IMR-90 (cell line): ENCODE results near the gene TRAPPC14. TPM values are rescaled to one million over a fixed set of nuclear protein-coding genes. Genes with fewer than 3 reads are reported as not detected.
A peak's percentile ranks its signal among the peaks of the same experiment; 100 is the strongest.

Experiments
- ATAC-seq: fragments of 200-7000 bp; cut with Tn5 transposase; 2 replicates; pipeline ENCODE4 v1.9.1; 2020; ENCODE audit warnings: low read depth, mild to moderate bottlenecking, moderate library complexity
- BruUV-seq: library from RNA; stranded (reverse); fragments of 400-500 nt; replicated peaks from 2 replicates; lab custom pipeline; 2021; lab: Mats Ljungman, UMichigan
- CTCF ChIA-PET: fragments of 300-600 bp; formaldehyde crosslinking; extraction: SDS; loops from one replicate; lab custom pipeline; 2021; ENCODE audit warnings: antibody characterized with exemption; lab: Yijun Ruan, JAX
- POLR2A ChIA-PET: fragments of 300-600 bp; sonication (Branson Sonifier 250); formaldehyde crosslinking; loops from one replicate; lab custom pipeline; 2022; ENCODE audit warnings: antibody characterized with exemption; ENCODE audit not compliant: unreplicated experiment; lab: Charles Lee
- DNase-seq: peaks from one replicate; pipeline ENCODE4 v3.0.0; 2013
- H2AFZ ChIP-seq: replicated peaks from 2 replicates; pipeline ENCODE3; 2013; ENCODE audit warnings: low read length, mild to moderate bottlenecking; ENCODE audit not compliant: poor library complexity
- H2AK5ac ChIP-seq: 2 replicates; pipeline ENCODE4 v1.6.1; 2013; ENCODE audit warnings: low read depth, low read length, inconsistent platforms
- H2AK9ac ChIP-seq: replicated peaks from 2 replicates; pipeline ENCODE3; 2013; ENCODE audit warnings: mild to moderate bottlenecking, low read depth, low read length, moderate library complexity; ENCODE audit not compliant: poor library complexity
- H2BK120ac ChIP-seq: 2 replicates; pipeline ENCODE4 v1.6.1; 2013; ENCODE audit warnings: low read depth, low read length, inconsistent platforms
- H2BK15ac ChIP-seq: 3 replicates; pipeline ENCODE4 v1.6.1; 2013; ENCODE audit warnings: low read depth, low read length, inconsistent platforms
- H2BK20ac ChIP-seq: 2 replicates; pipeline ENCODE4 v1.6.1; 2013; ENCODE audit warnings: low read depth, mild to moderate bottlenecking, inconsistent platforms, low read length, moderate library complexity
- H2BK5ac ChIP-seq: 2 replicates; pipeline ENCODE4 v1.6.1; 2013; ENCODE audit warnings: mild to moderate bottlenecking, low read depth, low read length, inconsistent platforms; ENCODE audit not compliant: poor library complexity, severe bottlenecking
- H3K14ac ChIP-seq: replicated peaks from 2 replicates; pipeline ENCODE4 v1.6.1; 2013; ENCODE audit warnings: low read depth, low read length, inconsistent platforms
- H3K18ac ChIP-seq: 2 replicates; pipeline ENCODE4 v1.6.1; 2013; ENCODE audit warnings: low read depth, low read length, control low read depth
- H3K23ac ChIP-seq: 2 replicates; pipeline ENCODE4 v1.6.1; 2013; ENCODE audit warnings: low read depth, low read length, inconsistent platforms
- H3K27ac ChIP-seq: 2 replicates; pipeline ENCODE4 v1.5.1; 2013; ENCODE audit warnings: mild to moderate bottlenecking, control low read depth, low read length; ENCODE audit not compliant: insufficient read depth
- H3K27me3 ChIP-seq: 2 replicates; pipeline ENCODE4 v1.6.1; 2013; ENCODE audit warnings: low read length; ENCODE audit not compliant: control insufficient read depth, insufficient read depth
- H3K36me3 ChIP-seq: 2 replicates; pipeline ENCODE4 v1.6.1; 2013; ENCODE audit warnings: low read length, mixed read lengths; ENCODE audit not compliant: control insufficient read depth, insufficient read depth
- H3K4ac ChIP-seq: 2 replicates; pipeline ENCODE4 v1.6.1; 2013; ENCODE audit warnings: low read depth, low read length, inconsistent platforms
- H3K4me1 ChIP-seq: 2 replicates; pipeline ENCODE4 v1.6.1; 2013; ENCODE audit warnings: low read length, mixed read lengths; ENCODE audit not compliant: control insufficient read depth, insufficient read depth
- H3K4me2 ChIP-seq: 2 replicates; pipeline ENCODE4 v1.6.1; 2013; ENCODE audit warnings: low read depth, mild to moderate bottlenecking, control low read depth, low read length, moderate library complexity
- H3K4me3 ChIP-seq: 2 replicates; pipeline ENCODE4 v1.5.1; 2013; ENCODE audit warnings: low read depth, mild to moderate bottlenecking, control low read depth, low read length, moderate library complexity; ENCODE audit not compliant: insufficient read depth
- H3K56ac ChIP-seq: 2 replicates; pipeline ENCODE4 v1.6.1; 2013; ENCODE audit warnings: low read length, inconsistent platforms; ENCODE audit not compliant: insufficient read depth; ENCODE audit errors: extremely low read depth
- H3K79me1 ChIP-seq, 2 experiments: 2 replicates each; pipeline ENCODE4 v1.6.1; 2013; ENCODE audit warnings: low read length in 2 of 2, inconsistent platforms in 1 of 2, low read depth in 1 of 2
- H3K9ac ChIP-seq: 2 replicates; pipeline ENCODE4 v1.6.1; 2013; ENCODE audit warnings: low read depth, low read length, control low read depth
- H3K9me1 ChIP-seq: 2 replicates; pipeline ENCODE4 v1.6.1; 2013; ENCODE audit warnings: low read length, inconsistent platforms; ENCODE audit not compliant: insufficient read depth
- H3K9me3 ChIP-seq: 2 replicates; pipeline ENCODE4 v1.6.1; 2013; ENCODE audit warnings: low read length; ENCODE audit not compliant: control insufficient read depth, insufficient read depth
- H4K20me1 ChIP-seq: 2 replicates; pipeline ENCODE4 v1.6.1; 2013; ENCODE audit warnings: low read length, inconsistent platforms; ENCODE audit not compliant: insufficient read depth
- H4K5ac ChIP-seq: 2 replicates; pipeline ENCODE4 v1.6.1; 2013; ENCODE audit warnings: mild to moderate bottlenecking, low read depth, low read length, control low read depth
- H4K8ac ChIP-seq, 2 experiments: 2 replicates each; pipeline ENCODE4 v1.6.1; 2013; ENCODE audit warnings: low read depth in 2 of 2, low read length in 2 of 2, control low read depth in 1 of 2, inconsistent platforms in 1 of 2
- H4K91ac ChIP-seq: 2 replicates; pipeline ENCODE4 v1.6.1; 2013; ENCODE audit warnings: low read depth, low read length, inconsistent platforms; ENCODE audit not compliant: insufficient read depth
- BHLHE40 ChIP-seq: fragments of 150-350 bp; IDR thresholded peaks from 2 replicates; pipeline ENCODE4 v1.6.1; 2016; ENCODE audit warnings: mild to moderate bottlenecking, low read depth, low read length
- CEBPB ChIP-seq: IDR thresholded peaks from 2 replicates; pipeline ENCODE4 v1.6.1; 2012; ENCODE audit warnings: low read depth, low read length, improper control_type of control experiment
- CHD1 ChIP-seq: IDR thresholded peaks from 2 replicates; pipeline ENCODE4 v1.6.1; 2012; ENCODE audit warnings: low read depth, low read length, improper control_type of control experiment
- FOS ChIP-seq: fragments of 150-350 bp; IDR thresholded peaks from 2 replicates; pipeline ENCODE4 v1.6.1; 2016; ENCODE audit warnings: low read depth, low read length
- MAFK ChIP-seq: IDR thresholded peaks from 2 replicates; pipeline ENCODE4 v1.6.1; 2012; ENCODE audit warnings: low read depth, low read length, improper control_type of control experiment
- MAZ ChIP-seq: IDR thresholded peaks from 2 replicates; pipeline ENCODE4 v1.6.1; 2012; ENCODE audit warnings: low read depth, mild to moderate bottlenecking, low read length, improper control_type of control experiment, moderate library complexity, borderline replicate concordance
- MXI1 ChIP-seq: IDR thresholded peaks from 2 replicates; pipeline ENCODE4 v1.6.1; 2012; ENCODE audit warnings: low read depth, mild to moderate bottlenecking, low read length, moderate library complexity, borderline replicate concordance
- NFE2L2 ChIP-seq: fragments of 150-350 bp; IDR thresholded peaks from 2 replicates; pipeline ENCODE4 v1.6.1; 2016; ENCODE audit warnings: low read depth, mild to moderate bottlenecking, low read length
- POLR2A ChIP-seq: IDR thresholded peaks from 2 replicates; pipeline ENCODE4 v1.6.1; 2012; ENCODE audit warnings: mild to moderate bottlenecking, low read depth, low read length
- RAD21 ChIP-seq: IDR thresholded peaks from 2 replicates; pipeline ENCODE4 v1.6.1; 2012; ENCODE audit warnings: low read length, improper control_type of control experiment
- RCOR1 ChIP-seq: IDR thresholded peaks from 2 replicates; pipeline ENCODE4 v1.6.1; 2012; ENCODE audit warnings: mild to moderate bottlenecking, low read length, improper control_type of control experiment; ENCODE audit not compliant: insufficient replicate concordance
- RFX5 ChIP-seq: IDR thresholded peaks from 2 replicates; pipeline ENCODE4 v1.8.0; 2012; ENCODE audit warnings: low read depth, mild to moderate bottlenecking, low read length, moderate library complexity
- SMC3 ChIP-seq: fragments of 150-350 bp; IDR thresholded peaks from 2 replicates; pipeline ENCODE4 v1.6.1; 2016; ENCODE audit warnings: low read depth, mild to moderate bottlenecking, antibody characterized with exemption, low read length, moderate library complexity
- WGBS, 2 experiments: methylation state at CpG; one replicate each; pipeline versions ENCODE4 v1.1.5 to v1.1.7; 2013; ENCODE audit warnings: missing lambda C conversion rate in 2 of 2; ENCODE audit not compliant: insufficient read length in 1 of 2; ENCODE audit errors: extremely low coverage in 2 of 2; 5-methylcytosine and 5-hydroxymethylcytosine counted together
- dilution Hi-C: fragments of 300-500 bp; cut with HindIII; formaldehyde crosslinking; loops from one replicate; pipeline ENCODE4 v1.14.3; 2018; ENCODE audit warnings: low sequenced_read_pairs; ENCODE audit not compliant: unreplicated experiment
- in situ Hi-C: fragments of 300-500 bp; cut with MboI; formaldehyde crosslinking; loops from 3 replicates; pipeline ENCODE4 v1.14.3; 2019; ENCODE audit warnings: low sequenced_read_pairs, inconsistent platforms, mixed read lengths
- intact Hi-C: fragments of 100-400 bp; cut with micrococcal nuclease; formaldehyde crosslinking; loops from 2 replicates; pipeline ENCODE4 v1.10.0; 2022
- polyA plus RNA-seq, 3 experiments: library from polyadenylated mRNA; depleted of rRNA; stranded (reverse); fragments of >200 nt; gene quantifications; 2 replicates each; pipeline ENCODE4 v1.2.3, GENCODE V29; 2012; ENCODE audit warnings: low replicate concordance in 1 of 3
- total RNA-seq: library from RNA; depleted of rRNA; stranded (reverse); fragments of >200 nt; gene quantifications from 2 replicates; pipeline ENCODE4 v1.2.3, GENCODE V29; 2012
- TF ChIP-seq, protein P1 (sequence below): conservative IDR thresholded peaks from 2 replicates; pipeline ENCODE4 v1.5.1; 2012; ENCODE audit warnings: mild to moderate bottlenecking, low read depth, low read length, improper control_type of control experiment
- TF ChIP-seq, protein P2 (sequence below): fragments of 150-350 bp; IDR thresholded peaks from 2 replicates; pipeline ENCODE4 v1.6.1; 2017; ENCODE audit warnings: mild to moderate bottlenecking, antibody characterized with exemption, low read length, low read depth
- TF ChIP-seq, protein P3 (sequence below): fragments of 150-350 bp; IDR thresholded peaks from 2 replicates; pipeline ENCODE4 v1.6.1; 2016; ENCODE audit warnings: low read depth, mild to moderate bottlenecking, low read length, moderate library complexity, borderline replicate concordance

Gene TRAPPC14
- total and polyA plus RNA-seq, 2 of the 4 experiments (the other 2 are of a cell fraction), result 4.5 to 15.9 TPM

DNA sequence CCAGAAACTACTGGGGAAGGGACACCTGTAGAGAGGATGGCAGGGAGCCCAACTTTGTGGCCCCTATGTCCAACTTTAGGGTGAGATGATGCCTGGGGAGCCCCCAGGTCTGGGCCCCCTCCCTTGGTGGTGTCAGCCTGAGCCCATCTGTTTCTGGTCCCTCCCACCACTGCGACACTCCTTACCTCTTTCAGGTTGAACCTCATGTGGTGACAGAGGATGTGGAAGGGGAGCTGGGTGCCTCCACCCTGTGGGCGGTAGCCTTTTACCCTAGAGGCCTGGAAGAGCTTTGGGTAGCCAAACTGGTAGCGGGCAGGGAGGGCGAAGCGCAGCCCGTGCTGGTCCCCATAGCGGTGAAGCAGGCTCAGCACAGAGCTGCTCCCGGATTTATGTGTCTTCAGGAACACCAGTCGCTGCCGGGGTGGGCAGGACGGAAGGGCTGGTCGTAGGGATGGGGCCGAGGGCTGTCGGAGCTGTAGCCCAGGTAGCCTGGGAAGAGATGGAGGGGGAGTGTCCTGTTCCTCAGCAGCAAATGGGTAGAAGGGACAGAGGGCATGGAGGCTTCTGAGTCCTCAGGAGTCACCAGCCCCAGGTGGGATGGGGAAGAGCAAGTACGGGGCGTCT lies 7.9 kb upstream of the TRAPPC14 start:
- CTCF ChIA-PET, result no interaction called here
- H2BK120ac ChIP-seq, result no peak overlapping the region
- POLR2A ChIA-PET, result no interaction called here
- no peaks in the 10 kb centered on the region for H3K9me3 ChIP-seq
- DNase-seq, result no peak
- no peak for ATAC-seq
- H3K56ac ChIP-seq, result no peak overlapping the region
- intact Hi-C loops, result no loop called here
- H2BK15ac ChIP-seq, result no peak overlapping the region
- H3K9me1 ChIP-seq, result peaks cover 3% of the 10 kb centered on the region; the same call in 1 of the 2 replicates
- H3K4me2 ChIP-seq, result no peak overlapping the region
- H4K5ac ChIP-seq, result no peak overlapping the region
- peak overlapping the region; percentile 82 for H2AK9ac ChIP-seq
- H3K27ac ChIP-seq, result no peak overlapping the region
- in situ Hi-C loops, result no loop called here
- H3K18ac ChIP-seq, result no peak overlapping the region
- dilution Hi-C loops, result no loop called here
- no peak overlapping the region for H4K8ac ChIP-seq
- no peak overlapping the region for H2AK5ac ChIP-seq
- no peak overlapping the region for H3K4me3 ChIP-seq
- TF ChIP-seq MAFK (no peak), MAZ (no peak), CEBPB (no peak), MXI1 (no peak), NFE2L2 (no peak), RAD21 (no peak), BHLHE40 (no peak), SMC3 (no peak), FOS (no peak), RCOR1 (no peak), CHD1 (no peak), RFX5 (no peak), POLR2A (no peak)
- TF ChIP-seq, protein P1, sequence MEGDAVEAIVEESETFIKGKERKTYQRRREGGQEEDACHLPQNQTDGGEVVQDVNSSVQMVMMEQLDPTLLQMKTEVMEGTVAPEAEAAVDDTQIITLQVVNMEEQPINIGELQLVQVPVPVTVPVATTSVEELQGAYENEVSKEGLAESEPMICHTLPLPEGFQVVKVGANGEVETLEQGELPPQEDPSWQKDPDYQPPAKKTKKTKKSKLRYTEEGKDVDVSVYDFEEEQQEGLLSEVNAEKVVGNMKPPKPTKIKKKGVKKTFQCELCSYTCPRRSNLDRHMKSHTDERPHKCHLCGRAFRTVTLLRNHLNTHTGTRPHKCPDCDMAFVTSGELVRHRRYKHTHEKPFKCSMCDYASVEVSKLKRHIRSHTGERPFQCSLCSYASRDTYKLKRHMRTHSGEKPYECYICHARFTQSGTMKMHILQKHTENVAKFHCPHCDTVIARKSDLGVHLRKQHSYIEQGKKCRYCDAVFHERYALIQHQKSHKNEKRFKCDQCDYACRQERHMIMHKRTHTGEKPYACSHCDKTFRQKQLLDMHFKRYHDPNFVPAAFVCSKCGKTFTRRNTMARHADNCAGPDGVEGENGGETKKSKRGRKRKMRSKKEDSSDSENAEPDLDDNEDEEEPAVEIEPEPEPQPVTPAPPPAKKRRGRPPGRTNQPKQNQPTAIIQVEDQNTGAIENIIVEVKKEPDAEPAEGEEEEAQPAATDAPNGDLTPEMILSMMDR, result no peak
- TF ChIP-seq, protein P2, sequence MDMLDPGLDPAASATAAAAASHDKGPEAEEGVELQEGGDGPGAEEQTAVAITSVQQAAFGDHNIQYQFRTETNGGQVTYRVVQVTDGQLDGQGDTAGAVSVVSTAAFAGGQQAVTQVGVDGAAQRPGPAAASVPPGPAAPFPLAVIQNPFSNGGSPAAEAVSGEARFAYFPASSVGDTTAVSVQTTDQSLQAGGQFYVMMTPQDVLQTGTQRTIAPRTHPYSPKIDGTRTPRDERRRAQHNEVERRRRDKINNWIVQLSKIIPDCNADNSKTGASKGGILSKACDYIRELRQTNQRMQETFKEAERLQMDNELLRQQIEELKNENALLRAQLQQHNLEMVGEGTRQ, result no peak
- TF ChIP-seq, protein P3, sequence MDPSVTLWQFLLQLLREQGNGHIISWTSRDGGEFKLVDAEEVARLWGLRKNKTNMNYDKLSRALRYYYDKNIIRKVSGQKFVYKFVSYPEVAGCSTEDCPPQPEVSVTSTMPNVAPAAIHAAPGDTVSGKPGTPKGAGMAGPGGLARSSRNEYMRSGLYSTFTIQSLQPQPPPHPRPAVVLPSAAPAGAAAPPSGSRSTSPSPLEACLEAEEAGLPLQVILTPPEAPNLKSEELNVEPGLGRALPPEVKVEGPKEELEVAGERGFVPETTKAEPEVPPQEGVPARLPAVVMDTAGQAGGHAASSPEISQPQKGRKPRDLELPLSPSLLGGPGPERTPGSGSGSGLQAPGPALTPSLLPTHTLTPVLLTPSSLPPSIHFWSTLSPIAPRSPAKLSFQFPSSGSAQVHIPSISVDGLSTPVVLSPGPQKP, result no peak
- H2BK20ac ChIP-seq, result no peak overlapping the region
- H3K79me1 ChIP-seq, result peaks cover 0 to 8% of the 10 kb centered on the region in 2 experiments; a peak in 1 of 4 replicates
- BruUV-seq, result no TSS peak
- no peak overlapping the region for H2BK5ac ChIP-seq
- no peak overlapping the region for H3K23ac ChIP-seq
- no peaks in the 10 kb centered on the region for H3K36me3 ChIP-seq
- H4K91ac ChIP-seq, result no peak overlapping the region
- WGBS, 2 experiments, result 68% methylated on average over 8 of the region's 16 CpGs; no CpG with 5 or more reads in 1 of the 2 experiments
- no peak overlapping the region for H3K9ac ChIP-seq
- H3K14ac ChIP-seq, result no peak overlapping the region
- H4K20me1 ChIP-seq, result no peaks in the 10 kb centered on the region
- no peaks in the 10 kb centered on the region for H3K27me3 ChIP-seq
- peaks cover 6% of the 10 kb centered on the region for H3K4me1 ChIP-seq
- H2AFZ ChIP-seq, result peak overlapping the region; percentile 14
- no peak overlapping the region for H3K4ac ChIP-seq
